ENCODE data around the gene DDX54. TPM values are rescaled to one million over a fixed set of nuclear protein-coding genes. Genes with fewer than 3 reads are reported as not detected.

DDX54 gene
- total RNA-seq, 1 donor, result 33.7 TPM

DNA sequence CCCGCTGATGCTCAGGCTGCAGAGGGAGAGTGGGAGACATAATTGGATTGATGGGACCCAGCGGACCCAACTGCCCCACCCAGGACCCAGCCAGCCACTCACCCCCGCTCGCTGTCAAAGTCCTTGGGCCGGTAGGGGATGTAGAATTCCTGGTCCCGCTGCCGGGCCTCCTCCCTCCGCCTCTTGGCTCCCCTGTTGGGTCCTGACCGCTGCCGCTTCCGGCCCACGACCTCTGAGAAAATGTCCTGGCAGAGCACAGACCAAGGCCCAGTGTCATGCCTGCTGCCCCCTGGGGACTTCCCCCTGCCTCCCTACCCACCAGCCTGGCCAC, 22.3 kb downstream of the DDX54 start:
- DNase-seq (ENCODE audit: low read depth), result no peak
- TF ChIP-seq, protein P1, sequence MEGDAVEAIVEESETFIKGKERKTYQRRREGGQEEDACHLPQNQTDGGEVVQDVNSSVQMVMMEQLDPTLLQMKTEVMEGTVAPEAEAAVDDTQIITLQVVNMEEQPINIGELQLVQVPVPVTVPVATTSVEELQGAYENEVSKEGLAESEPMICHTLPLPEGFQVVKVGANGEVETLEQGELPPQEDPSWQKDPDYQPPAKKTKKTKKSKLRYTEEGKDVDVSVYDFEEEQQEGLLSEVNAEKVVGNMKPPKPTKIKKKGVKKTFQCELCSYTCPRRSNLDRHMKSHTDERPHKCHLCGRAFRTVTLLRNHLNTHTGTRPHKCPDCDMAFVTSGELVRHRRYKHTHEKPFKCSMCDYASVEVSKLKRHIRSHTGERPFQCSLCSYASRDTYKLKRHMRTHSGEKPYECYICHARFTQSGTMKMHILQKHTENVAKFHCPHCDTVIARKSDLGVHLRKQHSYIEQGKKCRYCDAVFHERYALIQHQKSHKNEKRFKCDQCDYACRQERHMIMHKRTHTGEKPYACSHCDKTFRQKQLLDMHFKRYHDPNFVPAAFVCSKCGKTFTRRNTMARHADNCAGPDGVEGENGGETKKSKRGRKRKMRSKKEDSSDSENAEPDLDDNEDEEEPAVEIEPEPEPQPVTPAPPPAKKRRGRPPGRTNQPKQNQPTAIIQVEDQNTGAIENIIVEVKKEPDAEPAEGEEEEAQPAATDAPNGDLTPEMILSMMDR (IDR thresholded peaks at IDR 0.05; ENCODE audit: insufficient read depth, low read depth, low read length), result no peak
- no peak overlapping the region for H3K4me3 ChIP-seq (ENCODE audit: low read depth, low read length)

DNA sequence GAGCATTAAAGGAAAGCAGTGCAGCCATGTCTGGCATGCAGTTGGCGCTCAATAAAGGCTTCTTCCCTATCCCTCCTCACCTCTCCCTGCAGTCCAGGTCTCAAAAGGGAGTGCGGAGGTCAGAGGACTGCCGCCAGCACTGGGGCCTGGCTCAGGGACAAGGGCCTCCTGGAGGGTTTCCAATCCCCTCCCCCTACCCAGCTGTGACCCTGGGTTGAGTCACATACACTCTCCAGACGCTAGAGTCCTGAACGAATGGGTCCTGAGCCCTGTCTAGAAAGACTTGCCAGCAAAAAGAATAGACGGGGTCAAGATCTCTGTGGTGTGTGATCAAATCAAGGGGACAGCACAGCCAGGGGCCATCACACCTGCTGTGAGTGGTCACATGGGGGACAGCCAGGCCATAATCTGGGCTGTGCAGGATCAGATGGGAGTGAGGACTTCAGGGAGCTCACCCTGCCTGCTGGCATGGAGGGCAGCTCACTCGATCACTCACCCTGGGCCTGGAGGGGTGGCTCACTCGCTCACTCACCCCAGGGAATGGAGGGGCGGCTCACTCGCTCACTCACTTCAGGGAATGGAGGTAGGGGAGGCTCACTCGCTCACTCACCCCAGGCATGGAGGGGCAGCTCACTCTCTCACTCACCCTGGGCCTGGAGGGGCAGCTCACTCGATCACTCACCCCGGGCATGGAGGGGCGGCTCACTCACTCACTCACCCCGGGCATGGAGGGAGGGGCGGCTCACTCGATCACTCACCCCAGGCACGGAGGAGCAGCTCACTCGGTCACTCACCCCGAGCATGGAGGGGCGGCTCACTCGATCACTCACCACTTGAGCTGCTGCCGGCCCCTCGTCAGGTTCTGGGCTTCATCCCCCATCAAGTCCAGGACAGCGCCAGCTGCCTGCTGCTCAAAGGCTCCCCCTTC, 22.9 kb downstream of the DDX54 start:
- peak; percentile 33 for DNase-seq (ENCODE audit: low read depth)
- TF ChIP-seq, protein P1 (IDR thresholded peaks at IDR 0.05; ENCODE audit: insufficient read depth, low read depth, low read length), result no peak
- H3K4me3 ChIP-seq (ENCODE audit: low read depth, low read length), result no peak overlapping the region

DNA sequence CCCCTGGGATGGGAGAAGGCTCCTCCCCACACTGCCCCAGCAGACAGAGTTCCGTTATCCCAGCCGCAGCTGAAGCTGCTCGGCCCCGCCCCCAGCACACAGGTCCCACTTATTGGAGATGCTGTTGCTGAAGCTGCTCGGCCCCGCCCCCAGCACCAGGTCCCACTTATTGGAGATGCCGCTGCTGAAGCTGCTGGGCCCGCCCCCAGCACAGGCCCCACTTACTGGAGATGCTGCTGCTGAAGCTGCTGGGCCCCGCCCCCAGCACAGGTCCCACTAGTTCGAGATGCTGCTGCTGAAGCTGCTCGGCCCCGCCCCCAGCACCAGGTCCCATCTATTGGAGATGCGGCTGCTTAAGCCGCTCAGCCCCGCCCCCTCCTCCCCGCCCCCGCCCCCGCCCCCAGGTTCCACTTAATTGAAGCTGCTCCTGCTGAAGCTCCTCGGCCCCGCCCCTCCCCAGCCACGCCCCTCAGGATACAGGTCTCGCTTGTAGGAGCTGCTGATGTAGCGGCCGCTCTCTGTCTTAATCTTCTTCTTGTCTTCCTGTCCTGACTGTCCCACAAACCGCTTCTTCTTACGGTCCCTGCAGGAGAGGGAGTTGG, 23.8 kb downstream of the DDX54 start:
- no peak overlapping the region for H3K4me3 ChIP-seq (ENCODE audit: low read depth, low read length)
- DNase-seq (ENCODE audit: low read depth), result no peak
- TF ChIP-seq, protein P1 (IDR thresholded peaks at IDR 0.05; ENCODE audit: insufficient read depth, low read depth, low read length), result no peak

DNA sequence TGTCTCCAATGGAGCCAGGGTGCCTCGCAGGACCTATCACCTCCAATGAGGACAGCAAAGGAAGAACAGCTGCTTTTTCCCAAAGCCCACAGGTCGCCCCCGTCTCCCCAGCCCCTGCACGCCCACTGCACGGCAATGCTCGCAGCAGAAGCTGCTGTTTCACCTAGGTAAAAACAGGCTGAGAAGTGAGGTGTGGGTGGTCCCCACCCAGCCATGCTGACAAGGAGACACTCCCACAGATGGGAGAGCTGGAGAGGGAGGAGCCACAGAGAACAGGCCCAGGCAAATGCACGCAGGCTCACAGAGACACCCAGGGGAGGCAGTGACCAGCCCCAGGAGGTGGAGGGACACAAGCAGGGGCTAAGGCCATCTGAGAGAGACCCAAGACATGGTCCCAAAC, 25.3 kb downstream of the DDX54 start:
- no peak overlapping the region for H3K4me3 ChIP-seq (ENCODE audit: low read depth, low read length)
- DNase-seq (ENCODE audit: low read depth), result no peak
- TF ChIP-seq, protein P1 (IDR thresholded peaks at IDR 0.05; ENCODE audit: insufficient read depth, low read depth, low read length), result no peak

DNA sequence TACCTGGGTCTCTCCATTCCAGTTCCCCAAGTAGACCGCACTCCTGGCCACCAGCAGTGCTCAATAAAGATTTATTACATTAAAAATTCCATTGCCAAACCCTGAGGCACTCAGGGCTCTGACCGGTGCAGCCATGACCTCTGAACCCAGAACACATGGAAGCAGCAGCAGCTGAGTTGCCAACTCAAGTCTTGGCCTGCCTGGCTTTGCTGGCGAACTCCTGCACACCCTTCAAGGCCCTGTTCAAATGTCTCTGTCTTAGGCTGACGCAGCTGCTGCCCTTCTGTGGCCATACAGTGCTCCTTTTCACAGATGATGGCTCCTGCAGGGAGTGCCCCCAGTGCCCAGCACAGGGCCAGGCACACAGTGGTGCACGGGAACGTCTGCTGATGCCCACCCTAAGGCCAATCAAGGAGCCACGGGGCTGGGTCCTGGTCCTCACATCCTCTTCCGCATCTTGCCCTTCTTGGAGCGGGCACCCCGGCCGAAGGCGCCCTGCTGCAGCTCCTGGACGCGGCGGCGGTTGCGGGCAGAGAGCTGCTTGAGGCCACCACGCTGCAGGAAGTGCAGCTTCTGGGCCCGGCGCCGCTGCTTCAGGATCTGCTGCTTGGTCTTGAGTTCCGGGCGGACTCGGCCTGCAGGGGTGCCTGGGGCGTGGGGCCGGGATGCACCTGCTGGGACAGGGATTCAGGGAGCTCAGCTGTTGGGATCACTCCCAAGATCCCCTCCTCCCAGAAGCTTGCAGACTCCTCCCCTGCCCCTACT, 26.7 kb downstream of the DDX54 start:
- DNase-seq (ENCODE audit: low read depth), result no peak

DNA sequence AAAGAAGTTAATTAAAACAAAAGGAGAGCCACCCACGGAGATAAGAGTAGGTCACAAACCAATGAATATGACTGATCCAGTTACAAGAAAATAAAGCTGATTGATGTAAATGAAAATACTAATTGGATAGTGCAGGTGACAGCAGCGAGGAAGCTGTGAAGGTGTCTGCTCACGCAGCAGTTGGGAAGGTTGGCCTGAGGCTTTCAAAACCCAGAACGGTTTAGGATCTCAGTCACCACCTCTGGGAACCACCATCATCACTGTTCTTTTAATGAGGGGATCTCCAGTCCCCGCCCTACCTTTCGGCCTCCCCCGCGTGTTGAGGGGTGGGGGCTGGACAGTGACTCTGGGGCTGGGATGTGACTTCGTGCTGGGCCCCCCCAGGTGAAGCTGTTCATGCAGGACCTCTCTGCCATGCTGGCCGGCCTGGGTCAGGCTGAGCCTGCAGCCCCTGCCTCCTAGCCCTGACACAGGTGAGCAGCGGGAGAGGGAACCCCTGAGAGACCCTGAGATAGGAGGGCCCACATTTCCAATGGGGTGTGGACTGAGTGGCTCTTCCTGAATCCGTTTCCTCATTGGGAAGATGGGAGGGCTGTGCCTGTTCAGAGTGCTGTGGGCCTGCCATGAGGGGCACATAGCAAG, 27.9 kb downstream of the DDX54 start:
- TF ChIP-seq, protein P1 (IDR thresholded peaks at IDR 0.05; ENCODE audit: insufficient read depth, low read depth, low read length), result no peak
- H3K4me3 ChIP-seq (ENCODE audit: low read depth, low read length), result no peak overlapping the region
- DNase-seq (ENCODE audit: low read depth), result no peak

More for the DNA sequence above, 26.7 kb downstream of the DDX54 start:
- TF ChIP-seq, protein P1 (IDR thresholded peaks at IDR 0.05; ENCODE audit: insufficient read depth, low read depth, low read length), result no peak
- H3K4me3 ChIP-seq (ENCODE audit: low read depth, low read length), result no peak overlapping the region

Measured in fibroblast of villous mesenchyme (primary cell).